ENCODE data around the gene STYXL1.

Gene STYXL1

DNA sequence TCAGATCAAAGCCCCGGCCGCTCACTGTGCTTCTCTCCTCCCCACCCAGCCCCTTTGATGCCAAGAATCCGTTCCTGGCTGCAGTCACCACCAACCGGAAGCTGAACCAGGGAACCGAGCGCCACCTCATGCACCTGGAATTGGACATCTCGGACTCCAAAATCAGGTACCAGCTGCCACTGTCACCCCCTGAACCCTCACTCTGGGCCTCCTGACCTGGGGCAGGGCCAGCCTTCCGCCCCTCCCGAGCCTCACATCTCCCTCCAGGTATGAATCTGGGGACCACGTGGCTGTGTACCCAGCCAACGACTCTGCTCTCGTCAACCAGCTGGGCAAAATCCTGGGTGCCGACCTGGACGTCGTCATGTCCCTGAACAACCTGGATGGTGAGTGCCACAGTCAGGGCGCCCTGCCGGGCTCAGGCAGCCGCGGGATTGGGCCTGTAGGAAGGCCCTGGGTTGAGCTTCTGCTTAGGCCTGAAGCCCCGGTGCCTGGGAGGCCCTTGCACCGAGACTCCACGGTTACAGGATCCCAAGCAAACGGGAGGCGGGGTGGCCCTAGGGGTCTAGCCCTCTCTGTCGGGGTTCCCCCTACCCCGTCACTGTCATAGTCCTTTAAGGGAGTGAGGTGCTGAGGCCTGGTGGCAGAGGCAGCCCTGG is 64.2 kb downstream of the STYXL1 start:
- Histone ChIP-seq H3K36me3 (ENCODE audit: control insufficient read depth in 1 of 2, insufficient read depth in 2 of 2, low read depth in 1 of 2, low read length in 2 of 2) (peaks cover 89 to 94% of the 10 kb centered on the region in 2 experiments), H3K14ac (ENCODE audit: low read length in 2 of 2) (no peak overlapping the region), H2BK5ac (ENCODE audit: low read depth, low read length, poor library complexity, severe bottlenecking) (no peak overlapping the region), H3K27ac (ENCODE audit: low read length, poor library complexity, severe bottlenecking) (no peak overlapping the region), H3K27me3 (ENCODE audit: control insufficient read depth in 1 of 2, insufficient read depth in 1 of 2, low read length in 2 of 2) (no peaks in the 10 kb centered on the region), H3K9me3 (ENCODE audit: control insufficient read depth, low read length) (no peaks in the 10 kb centered on the region), H2BK120ac (ENCODE audit: low read depth, low read length) (no peak overlapping the region), H2BK15ac (ENCODE audit: low read depth, poor library complexity, severe bottlenecking) (no peak overlapping the region), H2AFZ (ENCODE audit: low read depth, low read length) (no peak overlapping the region), H4K91ac (ENCODE audit: low read length) (no peak overlapping the region), H4K8ac (ENCODE audit: low read length) (no peak overlapping the region), H3K4me1 (ENCODE audit: control insufficient read depth, insufficient read depth, low read depth, low read length) (peaks cover 21% of the 10 kb centered on the region), H3K4me2 (ENCODE audit: low read length, poor library complexity, severe bottlenecking) (no peak overlapping the region), H3K4me3 (ENCODE audit: insufficient read depth in 1 of 2, low read depth in 1 of 2, low read length in 2 of 2) (no peak overlapping the region), H2AK5ac (ENCODE audit: low read length, severe bottlenecking) (no peak overlapping the region), H3K9ac (ENCODE audit: low read length) (no peak overlapping the region), H3K4ac (ENCODE audit: low read depth in 1 of 2, low read length in 2 of 2) (no peak overlapping the region), H3K23ac (ENCODE audit: low read length in 2 of 2) (no peak overlapping the region), H2BK12ac (ENCODE audit: low read length in 2 of 2) (no peak overlapping the region), H3K18ac (ENCODE audit: low read depth in 1 of 2, low read length in 2 of 2) (no peak overlapping the region), H3K79me1 (replicated peaks; ENCODE audit: low read length, poor library complexity, severe bottlenecking) (no peaks in the 10 kb centered on the region)
- 94% methylated on average over 26 of the region's 26 CpGs for WGBS
- DNase-seq, result no peak

- peaks cover 82 to 85% of the 10 kb centered on the region in 2 experiments for H3K36me3 ChIP-seq (ENCODE audit: control insufficient read depth in 1 of 2, insufficient read depth in 2 of 2, low read depth in 1 of 2, low read length in 2 of 2)
- H2BK120ac ChIP-seq (ENCODE audit: low read depth, low read length), result no peak overlapping the region
- H3K18ac ChIP-seq (ENCODE audit: low read depth in 1 of 2, low read length in 2 of 2), result no peak overlapping the region
These were observed 65.3 kb downstream of the STYXL1 start for GRCh38 chr7:75982306-75983064.

DNA sequence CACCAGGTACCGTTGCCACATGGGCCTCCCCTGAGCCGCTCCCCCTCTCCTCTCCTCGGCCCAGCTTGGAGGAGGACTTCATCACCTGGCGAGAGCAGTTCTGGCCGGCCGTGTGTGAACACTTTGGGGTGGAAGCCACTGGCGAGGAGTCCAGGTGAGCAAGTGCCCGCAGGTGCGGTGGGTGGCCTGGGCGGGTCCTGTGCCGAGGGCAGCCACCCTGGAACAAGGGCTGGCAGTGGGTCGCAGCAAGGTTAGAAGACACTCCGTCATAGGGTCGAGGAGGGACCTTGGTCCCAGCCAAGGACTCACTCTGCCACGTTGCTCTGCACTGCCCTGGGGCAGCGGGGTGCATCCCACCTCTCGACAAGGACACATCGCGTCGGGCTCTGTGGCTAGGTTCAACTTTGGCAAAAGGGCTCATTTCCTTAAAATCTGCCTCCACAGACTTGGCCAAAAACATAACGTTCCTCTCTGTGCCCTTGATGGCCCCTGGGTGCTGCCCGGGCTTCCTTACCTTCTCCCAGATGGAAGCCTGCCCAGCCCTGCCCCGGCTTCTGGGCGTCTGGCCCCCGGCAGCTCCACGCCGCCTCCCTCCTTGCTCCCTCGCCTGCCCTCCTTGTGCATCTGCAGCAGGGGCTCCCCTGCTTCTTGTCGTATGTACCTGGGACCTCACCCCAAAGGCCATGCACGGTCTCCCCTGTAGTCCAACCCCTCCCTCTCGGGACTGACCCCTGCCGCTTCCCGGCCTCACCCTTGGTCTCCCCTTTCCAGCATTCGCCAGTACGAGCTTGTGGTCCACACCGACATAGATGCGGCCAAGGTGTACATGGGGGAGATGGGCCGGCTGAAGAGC is 66.1 kb downstream of the STYXL1 start:
- no peak for DNase-seq

More at GRCh38 chr7:75982306-75983064, 65.3 kb downstream of the STYXL1 start:
- no peaks in the 10 kb centered on the region for H3K79me1 ChIP-seq (replicated peaks; ENCODE audit: low read length, poor library complexity, severe bottlenecking)
- no peak for DNase-seq
- no peak overlapping the region for H3K4me2 ChIP-seq (ENCODE audit: low read length, poor library complexity, severe bottlenecking)
- no peaks in the 10 kb centered on the region for H3K9me3 ChIP-seq (ENCODE audit: control insufficient read depth, low read length)
- H2BK12ac ChIP-seq (ENCODE audit: low read length in 2 of 2), result no peak overlapping the region
- peak overlapping the region; percentile 20 for H2AK5ac ChIP-seq (ENCODE audit: low read length, severe bottlenecking)
- no peak overlapping the region for H2BK15ac ChIP-seq (ENCODE audit: low read depth, poor library complexity, severe bottlenecking)
- no peak overlapping the region for H3K23ac ChIP-seq (ENCODE audit: low read length in 2 of 2)
- H3K4ac ChIP-seq (ENCODE audit: low read depth in 1 of 2, low read length in 2 of 2), result no peak overlapping the region
- H3K14ac ChIP-seq (ENCODE audit: low read length in 2 of 2), result no peak overlapping the region
- no peak overlapping the region for H3K27ac ChIP-seq (ENCODE audit: low read length, poor library complexity, severe bottlenecking)
- no peak overlapping the region for H2BK5ac ChIP-seq (ENCODE audit: low read depth, low read length, poor library complexity, severe bottlenecking)
- H3K4me1 ChIP-seq (ENCODE audit: control insufficient read depth, insufficient read depth, low read depth, low read length), result peaks cover 21% of the 10 kb centered on the region
- WGBS, result 96% methylated on average over 22 of the region's 22 CpGs
- no peak overlapping the region for H3K9ac ChIP-seq (ENCODE audit: low read length)
- no peak overlapping the region for H4K8ac ChIP-seq (ENCODE audit: low read length)
- no peak overlapping the region for H3K4me3 ChIP-seq (ENCODE audit: insufficient read depth in 1 of 2, low read depth in 1 of 2, low read length in 2 of 2)
- no peaks in the 10 kb centered on the region for H3K27me3 ChIP-seq (ENCODE audit: control insufficient read depth in 1 of 2, insufficient read depth in 1 of 2, low read length in 2 of 2)
- H4K91ac ChIP-seq (ENCODE audit: low read length), result no peak overlapping the region
- H2AFZ ChIP-seq (ENCODE audit: low read depth, low read length), result no peak overlapping the region

DNA sequence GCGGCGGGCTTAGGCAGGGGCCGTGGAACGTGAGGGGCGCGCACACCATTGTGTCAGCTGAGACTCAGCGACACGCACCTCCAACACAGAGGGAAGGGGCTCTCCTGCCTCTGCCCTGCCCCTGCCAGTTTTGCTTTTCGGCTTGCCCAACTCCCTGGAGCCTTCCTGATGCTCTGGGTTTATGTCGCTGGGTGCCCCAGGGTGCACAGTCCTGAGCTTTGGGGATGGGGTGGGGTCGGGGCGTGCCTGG is 66.7 kb downstream of the STYXL1 start:
- no peak overlapping the region for H3K14ac ChIP-seq (ENCODE audit: low read length in 2 of 2)
- no peak overlapping the region for H3K27ac ChIP-seq (ENCODE audit: low read length, poor library complexity, severe bottlenecking)
- no peak overlapping the region for H2AK5ac ChIP-seq (ENCODE audit: low read length, severe bottlenecking)
- no peak overlapping the region for H3K4me3 ChIP-seq (ENCODE audit: insufficient read depth in 1 of 2, low read depth in 1 of 2, low read length in 2 of 2)
- peaks cover 69 to 71% of the 10 kb centered on the region in 2 experiments for H3K36me3 ChIP-seq (ENCODE audit: control insufficient read depth in 1 of 2, insufficient read depth in 2 of 2, low read depth in 1 of 2, low read length in 2 of 2)
- no peak overlapping the region for H4K91ac ChIP-seq (ENCODE audit: low read length)
- WGBS, result 90% methylated on average over 12 of the region's 12 CpGs
- no peak overlapping the region for H2BK12ac ChIP-seq (ENCODE audit: low read length in 2 of 2)
- no peak overlapping the region for H3K4me2 ChIP-seq (ENCODE audit: low read length, poor library complexity, severe bottlenecking)
- H2BK15ac ChIP-seq (ENCODE audit: low read depth, poor library complexity, severe bottlenecking), result no peak overlapping the region
- no peaks in the 10 kb centered on the region for H3K79me1 ChIP-seq (replicated peaks; ENCODE audit: low read length, poor library complexity, severe bottlenecking)
- H3K23ac ChIP-seq (ENCODE audit: low read length in 2 of 2), result no peak overlapping the region
- no peak overlapping the region for H2AFZ ChIP-seq (ENCODE audit: low read depth, low read length)
- H3K18ac ChIP-seq (ENCODE audit: low read depth in 1 of 2, low read length in 2 of 2), result no peak overlapping the region
- no peaks in the 10 kb centered on the region for H3K9me3 ChIP-seq (ENCODE audit: control insufficient read depth, low read length)
- H3K27me3 ChIP-seq (ENCODE audit: control insufficient read depth in 1 of 2, insufficient read depth in 1 of 2, low read length in 2 of 2), result no peaks in the 10 kb centered on the region
- no peak overlapping the region for H3K4ac ChIP-seq (ENCODE audit: low read depth in 1 of 2, low read length in 2 of 2)
- H3K4me1 ChIP-seq (ENCODE audit: control insufficient read depth, insufficient read depth, low read depth, low read length), result peaks cover 21% of the 10 kb centered on the region
- no peak overlapping the region for H2BK120ac ChIP-seq (ENCODE audit: low read depth, low read length)
- H3K9ac ChIP-seq (ENCODE audit: low read length), result no peak overlapping the region
- no peak overlapping the region for H2BK5ac ChIP-seq (ENCODE audit: low read depth, low read length, poor library complexity, severe bottlenecking)
- DNase-seq, result no peak
- H4K8ac ChIP-seq (ENCODE audit: low read length), result no peak overlapping the region

More for the DNA sequence above, 66.1 kb downstream of the STYXL1 start:
- Histone ChIP-seq H4K91ac (ENCODE audit: low read length) (no peak overlapping the region), H3K23ac (ENCODE audit: low read length in 2 of 2) (no peak overlapping the region), H2AK5ac (ENCODE audit: low read length, severe bottlenecking) (no peak overlapping the region), H3K36me3 (ENCODE audit: control insufficient read depth in 1 of 2, insufficient read depth in 2 of 2, low read depth in 1 of 2, low read length in 2 of 2) (peaks cover 74 to 77% of the 10 kb centered on the region in 2 experiments), H3K4me1 (ENCODE audit: control insufficient read depth, insufficient read depth, low read depth, low read length) (peaks cover 21% of the 10 kb centered on the region), H3K27me3 (ENCODE audit: control insufficient read depth in 1 of 2, insufficient read depth in 1 of 2, low read length in 2 of 2) (no peaks in the 10 kb centered on the region), H2BK120ac (ENCODE audit: low read depth, low read length) (no peak overlapping the region), H3K79me1 (replicated peaks; ENCODE audit: low read length, poor library complexity, severe bottlenecking) (no peaks in the 10 kb centered on the region), H3K27ac (ENCODE audit: low read length, poor library complexity, severe bottlenecking) (no peak overlapping the region), H3K4me3 (ENCODE audit: insufficient read depth in 1 of 2, low read depth in 1 of 2, low read length in 2 of 2) (no peak overlapping the region), H2AFZ (ENCODE audit: low read depth, low read length) (no peak overlapping the region), H3K9ac (ENCODE audit: low read length) (no peak overlapping the region), H3K4ac (ENCODE audit: low read depth in 1 of 2, low read length in 2 of 2) (no peak overlapping the region), H2BK5ac (ENCODE audit: low read depth, low read length, poor library complexity, severe bottlenecking) (no peak overlapping the region), H3K18ac (ENCODE audit: low read depth in 1 of 2, low read length in 2 of 2) (no peak overlapping the region), H2BK15ac (ENCODE audit: low read depth, poor library complexity, severe bottlenecking) (no peak overlapping the region), H3K4me2 (ENCODE audit: low read length, poor library complexity, severe bottlenecking) (no peak overlapping the region), H4K8ac (ENCODE audit: low read length) (no peak overlapping the region), H3K14ac (ENCODE audit: low read length in 2 of 2) (no peak overlapping the region), H3K9me3 (ENCODE audit: control insufficient read depth, low read length) (no peaks in the 10 kb centered on the region), H2BK12ac (ENCODE audit: low read length in 2 of 2) (no peak overlapping the region)
- WGBS, result 94% methylated on average over 38 of the region's 38 CpGs

Data from mesenchymal stem cell (in vitro differentiated cells and primary cell).